MCF 10A (cell line): ENCODE results near the gene ZNF488. TPM values are rescaled to one million over a fixed set of nuclear protein-coding genes. Genes with fewer than 3 reads are reported as not detected.

Experiments
- Bru-seq: library from RNA; stranded (reverse); fragments of 400-500 nt; gene quantifications from one replicate; lab custom pipeline; 2021; lab: Mats Ljungman, UMichigan
- BruChase-seq, 2 experiments: library from RNA; stranded (reverse); fragments of 400-500 nt; gene quantifications; one replicate each; lab custom pipeline; 2021; lab: Mats Ljungman, UMichigan
- BruUV-seq: library from RNA; stranded (reverse); fragments of 400-500 nt; replicated peaks from 2 replicates; lab custom pipeline; 2021; lab: Mats Ljungman, UMichigan
- CTCF ChIA-PET: fragments of 300-600 bp; sonication (Branson Sonifier 250); formaldehyde crosslinking; extraction: SDS; loops from one replicate; lab custom pipeline; 2021; ENCODE audit warnings: antibody characterized with exemption, inconsistent platforms; lab: Yijun Ruan, JAX
- POLR2A ChIA-PET: fragments of 300-600, 350-650 bp; sonication (Branson Sonifier 250); formaldehyde crosslinking; extraction: SDS; loops from one replicate; lab custom pipeline; 2020; ENCODE audit warnings: antibody characterized with exemption, inconsistent platforms; lab: Yijun Ruan, JAX
- DNase-seq: peaks from one replicate; pipeline ENCODE4 v3.0.0-alpha.2; 2018; ENCODE audit not compliant: unreplicated experiment
- H3K27ac Mint-ChIP-seq: one replicate; pipeline ENCODE4 v1.8.0; 2022; ENCODE audit warnings: mild to moderate bottlenecking, low read depth, mixed read lengths; ENCODE audit not compliant: unreplicated experiment
- H3K27me3 Mint-ChIP-seq: one replicate; pipeline ENCODE4 v1.8.0; 2022; ENCODE audit warnings: mixed read lengths; ENCODE audit not compliant: insufficient read depth, unreplicated experiment
- H3K36me3 Mint-ChIP-seq: one replicate; pipeline ENCODE4 v1.8.0; 2022; ENCODE audit warnings: mild to moderate bottlenecking, moderate library complexity, mixed read lengths; ENCODE audit not compliant: insufficient read depth, unreplicated experiment
- H3K4me1 Mint-ChIP-seq: one replicate; pipeline ENCODE4 v1.8.0; 2022; ENCODE audit warnings: mixed read lengths; ENCODE audit not compliant: insufficient read depth, unreplicated experiment
- H3K4me3 Mint-ChIP-seq: one replicate; pipeline ENCODE4 v1.8.0; 2022; ENCODE audit warnings: mild to moderate bottlenecking, moderate library complexity, mixed read lengths; ENCODE audit not compliant: unreplicated experiment
- H3K9me3 Mint-ChIP-seq: one replicate; pipeline ENCODE4 v1.8.0; 2022; ENCODE audit warnings: mixed read lengths; ENCODE audit not compliant: unreplicated experiment
- intact Hi-C: fragments of 100-400 bp; cut with micrococcal nuclease; formaldehyde crosslinking; loops from 2 replicates; pipeline ENCODE4 v1.14.1; 2022
- long read RNA-seq: library from polyadenylated mRNA; stranded (forward); transcript quantifications from one replicate; pipeline ENCODE4 v2.0.0, GENCODE V29; 2022
- total RNA-seq: library from RNA; stranded (reverse); gene quantifications from 2 replicates; pipeline ENCODE4 v1.2.3, GENCODE V29; 2022
- TF ChIP-seq, protein P1 (sequence below): fragments of 200-600 bp; IDR thresholded peaks from one replicate; pipeline ENCODE4 v1.8.0; 2022; ENCODE audit warnings: antibody characterized with exemption, mild to moderate bottlenecking; ENCODE audit not compliant: unreplicated experiment

ZNF488 gene, protein sequence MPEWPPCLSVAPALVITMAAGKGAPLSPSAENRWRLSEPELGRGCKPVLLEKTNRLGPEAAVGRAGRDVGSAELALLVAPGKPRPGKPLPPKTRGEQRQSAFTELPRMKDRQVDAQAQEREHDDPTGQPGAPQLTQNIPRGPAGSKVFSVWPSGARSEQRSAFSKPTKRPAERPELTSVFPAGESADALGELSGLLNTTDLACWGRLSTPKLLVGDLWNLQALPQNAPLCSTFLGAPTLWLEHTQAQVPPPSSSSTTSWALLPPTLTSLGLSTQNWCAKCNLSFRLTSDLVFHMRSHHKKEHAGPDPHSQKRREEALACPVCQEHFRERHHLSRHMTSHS
- total RNA-seq (0.12 TPM in 2 replicates), Bru-seq, nascent RNA (percentile 15 among the genes with signal in this experiment), BruChase-seq, experiment 1, labeled RNA remaining after a 6-hour chase (percentile 5 among the genes with signal in this experiment), BruChase-seq, experiment 2, labeled RNA remaining after a 2-hour chase (percentile 19 among the genes with signal in this experiment)
- long read RNA-seq, partial matches to known transcripts = 0 of 3 reads
- long read RNA-seq, other reads (novel, unspliced or antisense) = 1 of 3 reads

DNA sequence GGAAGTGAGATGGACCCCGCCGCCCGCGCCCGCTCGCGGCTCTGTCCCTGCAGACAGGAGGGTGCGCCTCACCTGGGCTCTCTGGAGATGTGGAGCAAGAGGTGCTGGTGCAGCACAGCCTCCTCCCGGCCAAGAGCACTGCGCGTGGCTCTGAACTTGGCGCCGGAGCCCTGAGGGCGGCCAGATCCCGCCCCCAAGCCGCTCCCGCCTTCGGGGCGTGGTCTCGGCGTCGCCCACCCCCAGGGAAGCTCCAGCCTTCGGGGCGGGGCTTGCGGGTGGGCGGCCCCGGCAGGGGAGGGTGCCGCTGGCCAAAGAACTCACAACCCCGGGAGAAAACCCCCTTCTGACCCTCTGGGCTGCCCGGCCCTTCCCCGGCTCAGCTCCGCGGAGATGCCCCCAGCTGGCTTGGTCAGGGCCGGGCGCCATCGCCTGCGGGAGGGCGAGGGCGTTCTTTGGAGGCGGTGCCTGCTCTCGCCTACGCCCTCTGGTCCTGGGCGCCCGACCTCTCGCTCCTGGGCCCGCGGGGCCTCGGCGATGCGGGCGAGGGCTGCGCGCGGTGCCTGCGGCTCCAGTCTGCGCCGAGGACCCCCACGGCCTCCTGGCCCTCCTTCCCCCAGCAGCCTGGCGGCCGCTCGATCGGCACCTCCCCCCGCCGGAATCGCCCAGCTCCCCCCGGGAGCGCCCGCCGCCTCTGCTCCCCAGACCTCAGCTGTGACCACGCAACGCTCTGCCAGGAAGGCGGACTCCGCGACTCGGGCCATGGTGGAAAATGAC, at the start of gene ZNF488:
Gene ZNF488, minus strand, starts transcription at position 146 of the 774 bp plus-strand sequence. CDS start 15,464 bp downstream, outside the sequence.
- peak within 1 kb of the TSS; percentile 63 for H3K4me3 Mint-ChIP-seq
- intact Hi-C loops = no loop called here
- peaks cover 7% of the 10 kb centered on the region for H3K36me3 Mint-ChIP-seq
- peaks cover 8% of the 10 kb centered on the region for H3K4me1 Mint-ChIP-seq
- peaks cover 20% of the 10 kb centered on the region for H3K27me3 Mint-ChIP-seq
- peak within 1 kb of the TSS; percentile 55 for H3K27ac Mint-ChIP-seq
- BruUV-seq = no TSS peak
- TF ChIP-seq, protein P1, sequence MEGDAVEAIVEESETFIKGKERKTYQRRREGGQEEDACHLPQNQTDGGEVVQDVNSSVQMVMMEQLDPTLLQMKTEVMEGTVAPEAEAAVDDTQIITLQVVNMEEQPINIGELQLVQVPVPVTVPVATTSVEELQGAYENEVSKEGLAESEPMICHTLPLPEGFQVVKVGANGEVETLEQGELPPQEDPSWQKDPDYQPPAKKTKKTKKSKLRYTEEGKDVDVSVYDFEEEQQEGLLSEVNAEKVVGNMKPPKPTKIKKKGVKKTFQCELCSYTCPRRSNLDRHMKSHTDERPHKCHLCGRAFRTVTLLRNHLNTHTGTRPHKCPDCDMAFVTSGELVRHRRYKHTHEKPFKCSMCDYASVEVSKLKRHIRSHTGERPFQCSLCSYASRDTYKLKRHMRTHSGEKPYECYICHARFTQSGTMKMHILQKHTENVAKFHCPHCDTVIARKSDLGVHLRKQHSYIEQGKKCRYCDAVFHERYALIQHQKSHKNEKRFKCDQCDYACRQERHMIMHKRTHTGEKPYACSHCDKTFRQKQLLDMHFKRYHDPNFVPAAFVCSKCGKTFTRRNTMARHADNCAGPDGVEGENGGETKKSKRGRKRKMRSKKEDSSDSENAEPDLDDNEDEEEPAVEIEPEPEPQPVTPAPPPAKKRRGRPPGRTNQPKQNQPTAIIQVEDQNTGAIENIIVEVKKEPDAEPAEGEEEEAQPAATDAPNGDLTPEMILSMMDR = no peak
- peak; percentile 88 for DNase-seq
- no peaks in the 10 kb centered on the region for H3K9me3 Mint-ChIP-seq
- CTCF ChIA-PET = interaction anchor here (0.7 to 1.3 kb wide), 5 partner anchors 15 to 54 kb away, joined by 3 to 4 read pairs (median 3); no protein-coding TSS in a partner anchor
- POLR2A ChIA-PET = interaction anchor here (0.9 to 3.3 kb wide), 8 partner anchors 10 to 70 kb away, joined by 3 to 57 read pairs (median 5); no protein-coding TSS in a partner anchor

DNA sequence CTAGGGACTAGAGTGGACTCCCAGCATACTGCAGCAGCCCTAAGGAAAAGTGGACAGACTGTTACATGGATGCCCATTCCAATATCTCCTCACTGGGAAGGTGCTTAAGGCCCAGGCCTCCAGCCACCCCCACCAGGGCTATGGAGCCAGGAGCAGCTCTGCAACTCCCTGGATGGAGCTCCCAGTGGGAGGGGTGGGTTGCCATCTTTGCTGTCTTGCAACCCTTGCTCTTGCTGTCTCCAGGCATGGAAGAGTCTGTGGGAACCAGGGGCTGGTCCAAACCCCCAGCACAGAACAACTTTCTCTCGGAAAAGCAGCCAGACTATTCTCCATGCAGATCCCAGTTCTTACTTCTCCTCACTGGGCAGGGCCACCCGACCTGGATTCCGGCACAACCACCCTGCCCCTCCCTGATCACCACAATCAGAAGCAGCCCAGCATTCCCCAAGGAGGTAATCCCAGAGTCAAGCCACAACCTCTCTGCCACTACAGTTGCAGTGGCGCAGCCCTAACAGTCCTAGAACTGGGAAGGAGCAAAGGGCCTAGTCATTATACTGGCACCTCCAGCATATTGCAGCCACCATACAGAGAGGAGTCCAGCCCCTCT, 41.8 kb upstream of the ZNF488 start:
- DNase-seq = no peak
- Mint-ChIP-seq H3K4me1 (peaks cover 8% of the 10 kb centered on the region), H3K27ac (no peak overlapping the region), H3K36me3 (no peaks in the 10 kb centered on the region), H3K4me3 (no peak overlapping the region), H3K27me3 (peaks cover 10% of the 10 kb centered on the region), H3K9me3 (peaks cover 10% of the 10 kb centered on the region)
- BruUV-seq = no TSS peak
- ChIA-PET POLR2A (interaction anchor here (0.6 to 1.4 kb wide), 2 partner anchors 12 to 30 kb away, joined by 3 read pairs; no protein-coding TSS in a partner anchor), CTCF (no interaction called here)
- intact Hi-C loops = no loop called here
- TF ChIP-seq, protein P1 = no peak

DNA sequence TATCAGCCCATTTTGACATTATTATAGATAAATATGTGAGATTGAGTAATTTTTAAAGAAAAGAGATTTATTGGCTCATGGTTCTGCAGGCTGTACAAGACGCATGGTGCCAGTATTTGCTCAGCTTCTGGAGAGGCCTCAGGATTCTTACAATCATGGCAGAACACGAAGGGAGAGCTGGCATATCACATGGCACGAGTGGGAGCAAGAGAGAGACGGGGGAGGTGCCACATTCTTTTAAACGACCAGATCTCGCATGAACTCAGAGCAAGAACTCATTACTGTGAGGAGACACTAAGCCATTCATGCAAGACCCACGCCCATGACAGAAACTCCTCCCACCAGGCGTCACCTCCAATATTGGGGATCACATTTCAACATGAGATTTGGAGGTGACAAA, 40.1 kb upstream of the ZNF488 start:
- CTCF ChIA-PET = no interaction called here

More for the DNA sequence above, 40.1 kb upstream of the ZNF488 start:
- Mint-ChIP-seq H3K36me3 (no peaks in the 10 kb centered on the region), H3K27me3 (no peaks in the 10 kb centered on the region), H3K27ac (no peak overlapping the region), H3K9me3 (peaks cover 7% of the 10 kb centered on the region), H3K4me1 (peaks cover 15% of the 10 kb centered on the region), H3K4me3 (no peak overlapping the region)
- no peak for DNase-seq
- intact Hi-C loops = no loop called here
- POLR2A ChIA-PET = no interaction called here
- TF ChIP-seq, protein P1 = no peak
- no TSS peak for BruUV-seq
